SK-N-DZ (cell line): ENCODE data around the gene IL19.
A peak's percentile ranks its signal among the peaks of the same experiment; 100 is the strongest.

Experiments used
- DNase-seq: peaks from one replicate; pipeline ENCODE4 v3.0.0-alpha.2; 2015; ENCODE audit warnings: low spot score

The IL19 gene

GRCh38 chr1:206856674-206857464, 86.3 kb downstream of the IL19 start:
- DNase-seq = no peak

GRCh38 chr1:206859082-206859521, 88.5 kb downstream of the IL19 start:
- DNase-seq = no peak

DNA sequence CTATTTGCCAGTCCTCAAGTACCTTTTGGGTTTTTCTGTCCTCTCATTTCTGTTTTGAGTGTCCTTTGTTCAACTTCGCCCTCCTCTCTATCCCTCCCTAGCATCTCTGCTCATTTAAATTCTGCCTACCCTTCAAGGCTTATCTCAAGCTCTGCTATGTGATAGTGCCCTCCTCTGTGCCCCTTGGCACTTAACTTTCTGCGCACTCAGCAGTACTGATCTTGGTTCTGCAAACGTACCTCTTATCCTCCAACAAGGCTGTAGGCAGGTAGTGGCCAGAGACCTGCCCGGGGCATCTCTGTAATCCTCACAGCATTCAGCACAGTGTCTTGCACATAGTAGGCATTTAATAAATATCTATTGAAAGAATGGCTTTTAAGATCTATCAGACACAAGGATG, 89.6 kb downstream of the IL19 start:
- no peak for DNase-seq

DNA sequence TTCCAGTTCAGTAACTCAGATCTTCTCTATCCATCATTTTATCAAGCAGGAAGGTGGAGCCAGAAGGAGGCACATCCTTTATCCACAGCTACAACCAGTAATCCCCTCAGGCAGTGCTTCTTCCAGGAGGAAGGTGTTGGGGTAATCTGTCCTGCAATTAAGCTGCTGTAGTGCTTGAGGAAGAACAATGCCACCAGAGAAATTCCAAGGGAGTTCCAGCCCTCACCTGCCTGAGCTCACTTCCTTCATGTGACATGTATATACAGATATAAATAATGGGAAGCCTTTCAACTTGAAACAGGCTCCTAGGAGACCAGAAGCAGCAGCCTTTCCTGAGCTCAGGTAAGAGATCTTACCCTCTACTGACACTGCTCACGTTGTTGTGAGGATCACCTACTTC, 92.7 kb downstream of the IL19 start:
- no peak for DNase-seq

DNA sequence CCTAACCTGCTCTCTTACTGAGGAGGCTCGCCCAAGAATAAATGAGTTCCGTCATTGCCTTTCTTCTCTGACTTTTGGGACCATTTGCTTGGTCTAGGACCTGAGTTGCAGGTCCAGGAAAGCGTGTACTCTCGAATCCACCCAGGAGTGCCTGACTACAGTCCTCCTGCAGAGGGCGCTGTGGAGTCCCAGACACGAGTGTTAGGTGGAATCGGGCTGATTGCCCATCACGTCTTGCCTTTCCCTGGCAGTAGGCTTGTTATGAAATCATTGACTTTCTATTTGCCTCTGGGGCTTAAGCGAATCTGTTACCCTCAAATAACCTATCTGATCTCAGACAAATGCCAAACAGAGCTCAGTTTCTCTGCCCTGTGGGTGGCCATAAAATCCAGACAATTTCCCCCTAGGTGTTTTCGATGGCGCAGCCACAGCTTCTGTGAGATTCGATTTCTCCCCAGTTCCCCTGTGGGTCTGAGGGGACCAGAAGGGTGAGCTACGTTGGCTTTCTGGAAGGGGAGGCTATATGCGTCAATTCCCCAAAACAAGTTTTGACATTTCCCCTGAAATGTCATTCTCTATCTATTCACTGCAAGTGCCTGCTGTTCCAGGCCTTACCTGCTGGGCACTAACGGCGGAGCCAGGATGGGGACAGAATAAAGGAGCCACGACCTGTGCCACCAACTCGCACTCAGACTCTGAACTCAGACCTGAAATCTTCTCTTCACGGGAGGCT, 94.5 kb downstream of the IL19 start, which contains the start of gene IL20:
TSS of gene IL20 (plus strand) at position 685 of the 733 bp plus-strand sequence. CDS start 230 bp downstream, outside the sequence.
- DNase-seq = peak; percentile 4

- no peak for DNase-seq
Measured at GRCh38 chr1:206866062-206866461, 95.5 kb downstream of the IL19 start.

DNA sequence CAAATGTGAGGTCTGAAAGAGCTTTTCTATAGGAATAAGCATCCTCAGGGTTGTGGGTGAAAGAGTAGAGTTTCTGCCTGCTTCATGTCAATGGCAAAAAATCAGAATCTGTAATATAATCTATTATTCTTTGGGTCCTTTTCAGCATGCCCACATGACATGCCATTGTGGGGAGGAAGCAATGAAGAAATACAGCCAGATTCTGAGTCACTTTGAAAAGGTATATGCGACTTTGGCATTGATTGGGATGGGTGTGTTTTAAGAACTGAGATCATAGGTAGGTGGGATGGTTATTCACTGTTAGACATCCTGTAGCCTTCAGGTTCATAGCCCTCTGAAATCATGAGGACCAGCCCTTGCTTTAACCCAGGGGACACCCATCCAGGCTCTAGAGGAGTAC, 96.7 kb downstream of the IL19 start:
- DNase-seq = no peak

DNA sequence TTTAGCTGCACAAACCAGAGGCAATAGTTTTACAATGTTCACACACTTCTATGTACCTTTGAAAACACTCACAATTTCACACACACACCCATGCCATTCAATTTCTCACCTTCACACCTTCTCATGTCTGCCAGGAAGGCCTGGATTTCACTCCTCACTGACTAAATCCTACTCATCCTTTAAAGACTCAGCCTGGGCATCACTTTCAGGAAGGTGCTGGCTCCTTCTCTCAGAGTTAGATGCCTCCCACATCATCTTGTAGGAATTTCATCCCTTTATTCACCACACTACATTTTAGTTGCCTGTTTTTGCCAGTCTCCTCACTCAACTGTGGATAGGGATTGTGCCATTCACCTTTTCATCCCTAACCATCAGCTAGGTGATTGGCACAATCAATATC, 97.1 kb downstream of the IL19 start:
- no peak for DNase-seq

DNA sequence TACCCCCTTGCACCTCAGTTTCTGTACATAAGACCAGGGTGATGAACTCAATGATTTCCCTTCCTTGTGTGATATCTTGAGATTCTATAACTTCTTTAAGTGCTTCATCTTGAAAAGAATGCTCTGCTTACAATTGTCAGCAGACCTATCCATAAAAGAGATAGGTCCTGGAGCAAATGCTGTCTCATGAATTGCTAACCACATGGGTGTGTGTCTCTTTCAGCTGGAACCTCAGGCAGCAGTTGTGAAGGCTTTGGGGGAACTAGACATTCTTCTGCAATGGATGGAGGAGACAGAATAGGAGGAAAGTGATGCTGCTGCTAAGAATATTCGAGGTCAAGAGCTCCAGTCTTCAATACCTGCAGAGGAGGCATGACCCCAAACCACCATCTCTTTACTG, 97.7 kb downstream of the IL19 start:
- no peak for DNase-seq

DNA sequence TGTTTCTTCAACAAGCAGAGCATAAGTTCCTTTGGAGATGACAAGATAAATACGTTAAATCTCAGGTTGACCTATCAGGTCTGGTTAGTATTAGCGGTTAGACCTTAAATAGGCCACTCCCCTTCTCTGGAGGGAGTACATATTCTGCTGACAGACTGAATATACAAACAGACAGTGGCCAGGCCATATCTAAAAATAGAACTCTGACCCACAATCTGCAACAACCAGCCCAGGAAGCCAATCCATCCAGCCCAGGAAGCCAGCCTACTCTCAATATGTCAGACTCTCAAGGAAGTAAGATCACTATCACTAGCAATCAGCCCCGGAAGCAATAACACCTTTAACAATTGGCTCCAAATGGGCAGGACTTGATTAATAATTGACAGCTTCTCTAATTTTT, 101.6 kb downstream of the IL19 start:
- no peak for DNase-seq

DNA sequence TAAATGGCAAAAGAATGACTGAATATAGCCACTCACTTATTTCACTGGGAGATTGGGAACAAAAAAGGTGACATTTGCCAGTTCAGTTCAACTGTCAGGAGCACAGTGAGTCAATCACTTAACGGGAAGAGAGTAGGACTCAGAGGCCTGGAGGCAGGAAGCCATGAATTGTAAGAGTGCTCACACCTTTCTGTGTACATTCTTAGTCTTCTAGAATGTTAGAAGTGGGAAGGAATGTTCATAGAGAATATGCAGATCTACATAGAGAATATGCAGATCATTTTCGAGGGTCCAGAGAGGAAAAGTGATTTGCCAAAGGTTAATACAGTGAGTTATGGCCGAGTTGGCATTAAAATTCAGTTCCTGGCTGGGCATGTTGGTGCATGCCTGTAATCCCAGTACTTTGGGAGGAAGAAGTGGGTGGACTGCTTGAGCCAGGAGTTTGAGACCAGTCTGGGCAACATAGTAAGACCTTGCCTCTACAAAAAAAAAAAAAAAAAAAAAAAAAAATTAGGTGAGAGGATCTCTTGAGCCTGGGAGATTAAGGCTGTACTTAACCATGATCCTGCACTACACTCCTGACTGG, 103.1 kb downstream of the IL19 start:
- no peak for DNase-seq

DNA sequence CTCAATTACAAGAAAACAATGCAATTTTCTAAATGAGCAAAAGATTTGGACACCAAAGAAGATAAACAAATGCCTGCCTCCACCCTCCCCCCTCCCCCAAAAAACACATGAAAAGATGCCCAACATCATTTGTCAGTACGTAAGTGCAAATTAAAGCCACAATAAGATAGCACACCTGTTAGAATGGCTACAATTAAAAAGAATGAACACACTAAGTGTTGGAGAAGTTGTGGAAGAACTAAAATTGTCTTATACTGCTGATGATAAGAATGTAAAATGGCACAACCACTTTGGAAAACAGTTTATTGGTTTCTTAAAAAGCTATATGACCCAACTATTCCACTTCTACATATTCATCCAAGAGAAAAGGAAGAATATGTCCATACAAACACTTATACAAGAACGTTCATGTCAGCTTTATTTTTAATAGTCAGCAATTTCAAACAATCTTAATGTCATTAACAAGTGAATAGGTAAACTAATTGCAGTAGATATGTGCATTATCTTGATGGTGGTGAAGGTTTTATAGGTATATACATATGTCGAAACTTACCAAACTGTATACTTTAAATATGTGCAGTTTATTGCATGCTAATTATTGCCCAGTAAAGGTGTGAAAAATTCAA, 105.3 kb downstream of the IL19 start:
- no peak for DNase-seq

- no peak for DNase-seq
Measured at GRCh38 chr1:206878456-206878855, 107.9 kb downstream of the IL19 start.

GRCh38 chr1:206880314-206880713, 109.7 kb downstream of the IL19 start:
- DNase-seq = no peak

DNA sequence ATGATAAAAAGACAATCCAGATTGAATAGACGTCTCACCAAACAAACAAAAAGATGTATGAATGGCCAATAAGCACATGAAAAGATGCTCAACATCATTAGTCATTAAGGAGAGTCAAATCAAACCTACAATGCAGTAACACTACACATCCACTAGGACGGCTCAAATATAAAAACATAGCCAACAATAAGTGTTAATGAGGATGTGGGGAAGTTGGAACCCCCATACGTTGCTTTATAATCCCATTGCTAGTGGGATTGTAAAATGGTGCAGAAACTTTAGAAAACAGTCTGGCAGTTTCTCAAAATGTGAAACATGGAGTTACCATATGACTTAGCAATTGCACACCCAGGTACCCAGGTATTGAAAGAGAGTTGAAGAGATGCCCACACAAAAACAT, 112.0 kb downstream of the IL19 start:
- no peak for DNase-seq

DNA sequence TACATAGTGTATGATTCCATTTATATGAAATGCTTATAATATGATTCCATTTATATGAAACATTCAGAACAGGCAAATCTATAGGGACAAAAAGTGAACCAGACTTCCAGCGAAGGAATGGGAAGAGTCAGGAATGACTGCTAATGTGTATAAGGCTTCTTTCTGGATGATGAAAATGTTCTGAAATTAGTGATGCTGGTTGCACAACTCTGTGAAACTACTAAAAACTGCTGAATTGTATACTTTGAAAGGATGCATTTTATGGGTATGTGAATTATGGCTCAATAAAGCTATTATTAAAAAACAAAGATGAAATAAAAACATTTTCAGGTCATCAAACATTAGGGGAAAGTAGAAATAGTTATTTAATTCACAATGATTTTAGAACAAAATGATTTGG, 112.6 kb downstream of the IL19 start:
- no peak for DNase-seq

DNA sequence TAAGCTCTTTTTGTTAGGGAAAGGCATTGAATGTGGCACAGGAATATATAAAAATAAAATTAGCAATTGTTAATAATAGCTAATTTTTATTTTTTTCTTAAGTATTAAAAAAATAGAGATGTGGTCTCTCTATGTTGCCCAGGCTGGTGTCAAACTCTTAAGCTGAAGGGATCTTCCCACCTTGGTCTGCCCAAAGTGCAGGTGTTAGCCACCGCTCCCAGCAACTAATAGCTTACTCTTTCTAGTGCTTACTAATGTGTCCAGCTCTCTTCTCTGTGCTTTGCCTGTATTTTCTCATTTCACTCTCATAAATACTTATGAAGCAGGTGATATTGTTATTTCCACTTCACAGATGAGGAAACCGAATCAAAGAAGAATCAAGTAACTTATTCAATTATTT, 113.3 kb downstream of the IL19 start:
- DNase-seq = no peak

GRCh38 chr1:206885341-206886060, 114.9 kb downstream of the IL19 start:
- no peak for DNase-seq

GRCh38 chr1:206886831-206887230, 116.3 kb downstream of the IL19 start:
- DNase-seq = no peak

GRCh38 chr1:206887701-206888100, 117.1 kb downstream of the IL19 start:
- no peak for DNase-seq
